Stimulated activated CD4-positive, alpha-beta T cell treated with anti-CD3 and anti-CD28 coated beads, Interleukin-1b, Interleukin-23, amount 100 ng/mL, for 1 hour (primary cell): ENCODE results near the gene LIPE.

Experiments used
- DNase-seq, 2 donors: peaks; one replicate each; pipeline ENCODE4 v3.0.0-alpha.2; 2020; ENCODE audit warnings: low read depth in 2 of 2

LIPE gene

DNA sequence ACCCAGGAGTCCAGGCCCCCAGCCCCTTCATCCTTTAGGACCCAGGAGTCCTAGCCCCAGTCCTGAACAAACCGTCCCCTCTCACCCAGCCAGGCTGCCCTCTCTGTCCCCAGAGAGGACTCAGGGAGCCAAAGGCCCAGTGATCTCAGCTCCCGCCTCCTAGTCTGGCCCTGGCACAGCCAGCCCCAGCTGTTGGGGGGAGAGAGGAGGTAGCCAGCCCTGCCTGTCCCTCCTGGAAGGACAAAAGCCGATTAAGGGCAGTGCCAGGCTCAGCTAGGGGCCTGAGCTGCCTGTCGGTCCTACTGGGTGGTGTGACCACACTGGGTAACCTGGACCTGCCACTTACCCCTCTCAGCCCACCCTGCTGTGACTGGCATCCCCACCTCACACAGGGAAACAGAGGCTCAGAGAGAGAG, 14.5 kb downstream of the LIPE start:
- DNase-seq: no peak

GRCh38 chr19:42412227-42412626, 15.0 kb downstream of the LIPE start:
- DNase-seq: no peak

GRCh38 chr19:42411581-42412178, 15.5 kb downstream of the LIPE start:
- DNase-seq: no peak

- no peak for DNase-seq
Observed at GRCh38 chr19:42410371-42410770, 16.8 kb downstream of the LIPE start.

- no peak for DNase-seq
Observed at GRCh38 chr19:42409477-42409876, 17.7 kb downstream of the LIPE start.

- DNase-seq: no peak
Observed at GRCh38 chr19:42407816-42408175, 19.4 kb downstream of the LIPE start.

- no peak for DNase-seq
Observed at GRCh38 chr19:42407085-42407815, 19.9 kb downstream of the LIPE start.

- no peak for DNase-seq
Observed at GRCh38 chr19:42406111-42406510, 21.1 kb downstream of the LIPE start.

GRCh38 chr19:42403586-42403985, 23.6 kb downstream of the LIPE start:
- DNase-seq: no peak

DNA sequence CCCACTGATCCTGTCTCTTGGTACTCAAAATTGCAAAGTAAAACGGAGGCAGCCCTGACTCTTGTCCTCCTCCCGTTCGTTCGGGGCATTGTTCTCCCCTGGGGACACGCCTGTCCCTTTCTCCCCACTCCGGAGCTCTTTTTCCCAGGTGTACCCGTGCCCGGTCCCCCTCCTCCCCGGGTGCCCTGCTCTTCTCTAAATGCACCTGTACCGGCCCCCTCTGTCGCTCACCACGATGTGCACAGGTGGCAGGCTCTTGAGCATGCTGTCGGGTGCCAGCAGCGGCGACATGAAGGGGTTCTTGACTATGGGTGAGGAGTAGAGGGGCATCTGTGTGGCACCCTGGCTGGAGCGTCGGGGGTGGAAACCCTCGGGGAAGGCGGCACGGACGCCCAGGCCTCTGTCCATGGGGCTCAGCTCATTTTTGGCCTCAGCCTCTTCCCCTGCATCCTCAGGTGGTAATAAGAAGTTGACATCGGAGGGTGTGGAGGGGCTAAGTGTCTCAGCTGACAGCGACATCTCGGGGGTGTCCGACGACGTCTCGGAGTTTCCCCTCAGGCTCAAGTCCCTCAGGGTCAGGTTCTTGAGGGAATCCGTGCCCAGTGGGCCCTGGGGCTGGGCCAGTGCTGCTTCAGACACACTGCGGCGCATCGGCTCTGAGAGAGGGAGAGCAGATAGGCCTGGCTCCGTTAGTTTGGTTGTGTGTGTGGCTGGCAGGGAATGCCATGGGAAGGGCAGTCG, 24.6 kb downstream of the LIPE start:
- DNase-seq: no peak

GRCh38 chr19:42401365-42402303, 25.6 kb downstream of the LIPE start:
- peak; percentile 57 to 72 for DNase-seq

DNA sequence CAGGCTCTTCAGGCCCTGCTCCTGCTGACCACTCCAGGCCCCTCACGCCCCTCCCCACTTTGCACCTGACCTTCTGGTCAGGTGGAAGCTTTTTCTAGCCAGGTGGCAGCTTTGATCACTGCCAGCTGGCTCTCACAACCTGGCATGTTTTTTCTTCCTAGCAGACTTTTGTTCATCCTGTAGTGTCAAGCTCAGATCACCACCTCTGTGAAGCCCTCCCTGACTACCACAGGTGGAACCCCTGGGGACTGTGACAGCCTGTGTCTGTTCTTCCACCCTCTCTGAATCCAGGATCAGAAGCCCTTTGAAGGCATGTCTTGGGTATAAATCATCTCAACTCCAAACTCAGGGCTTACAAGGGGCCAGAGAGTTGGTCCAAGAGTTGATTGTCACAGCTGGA, 26.8 kb downstream of the LIPE start:
- DNase-seq: no peak

DNA sequence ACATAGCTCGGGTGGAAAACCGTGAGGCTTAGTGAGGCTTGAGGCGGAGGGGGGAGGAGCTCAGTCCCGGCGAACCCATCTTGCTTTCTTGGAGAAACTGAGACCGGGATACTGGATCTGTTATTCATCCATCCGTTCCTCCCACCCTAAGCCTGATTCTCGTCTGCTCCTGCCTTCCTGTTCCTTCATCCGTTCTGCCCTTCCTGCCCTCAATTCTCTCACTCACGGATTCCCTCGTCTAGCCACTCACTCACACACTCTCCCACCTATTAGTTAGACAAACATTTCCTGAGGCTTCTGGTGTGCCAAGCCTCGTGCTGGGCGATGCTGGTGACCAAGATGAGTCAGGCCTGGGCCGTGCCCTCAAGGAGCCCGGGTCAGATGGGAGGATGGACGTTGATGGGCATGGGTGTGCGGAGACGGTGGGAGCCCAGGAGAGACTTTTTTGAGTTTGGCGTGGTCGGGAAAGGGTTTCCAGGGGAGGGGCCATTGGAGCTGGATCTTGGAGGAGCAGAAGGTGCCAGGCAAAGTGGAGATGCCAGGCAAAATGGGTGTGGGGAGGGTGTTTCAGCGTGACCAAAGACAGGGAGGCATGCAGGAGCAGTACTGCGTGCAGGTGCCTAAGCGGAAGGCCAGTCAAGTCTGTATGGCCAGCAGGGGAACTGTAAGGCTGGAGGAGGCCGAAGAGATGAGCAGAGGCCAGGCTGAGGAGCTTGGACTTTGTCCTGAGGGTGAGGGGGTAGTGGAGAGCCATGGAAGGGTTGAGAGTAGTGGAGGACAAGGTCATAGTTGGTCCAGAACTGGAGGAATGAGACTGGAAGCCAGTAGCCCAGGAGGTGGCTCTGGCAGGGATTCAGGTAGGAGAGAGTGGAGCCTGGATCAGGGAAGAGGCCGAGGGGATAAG, 29.7 kb downstream of the LIPE start:
- no peak for DNase-seq

DNA sequence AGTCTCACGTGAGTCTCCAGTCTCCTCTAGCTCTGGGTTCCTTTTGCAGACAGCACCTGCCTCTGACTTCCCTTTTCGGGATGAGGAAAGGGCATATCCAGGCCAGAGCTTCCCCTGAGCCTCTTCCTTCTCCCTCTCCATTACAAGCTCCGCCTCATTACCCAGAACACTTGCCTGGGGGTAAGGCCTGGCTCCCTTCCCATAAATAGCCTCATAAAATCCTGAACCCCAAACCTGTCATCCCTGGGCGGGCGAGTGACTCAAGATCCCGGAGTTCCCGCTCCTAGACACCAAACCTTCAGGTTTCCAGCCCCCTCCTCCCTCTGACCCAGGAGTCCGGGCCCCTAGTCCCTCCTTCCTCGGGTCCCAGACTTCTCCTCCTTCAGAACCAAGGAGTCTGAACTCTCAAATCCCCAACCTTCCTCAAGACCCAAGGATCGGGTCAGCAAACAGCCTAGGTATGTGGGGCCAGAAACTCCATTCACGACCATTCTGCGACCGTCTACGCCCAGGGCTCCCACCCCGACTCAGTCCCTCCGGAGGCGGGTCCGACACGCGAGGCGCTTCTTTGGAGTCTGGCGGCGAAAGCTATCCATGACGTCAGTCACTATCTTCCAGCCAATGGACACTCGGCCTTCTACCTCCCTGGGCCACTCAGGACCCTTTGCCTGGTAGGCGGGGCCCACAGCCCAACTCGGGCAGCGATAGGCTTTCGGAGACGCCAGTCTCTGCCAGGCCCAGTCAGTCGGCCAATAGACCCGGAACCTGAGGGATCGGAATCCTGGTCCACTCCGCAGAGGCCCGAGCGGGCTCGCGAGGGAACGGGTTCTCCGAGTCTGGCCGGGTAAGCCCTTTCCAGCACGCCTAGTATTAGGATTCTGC, 30.6 kb downstream of the LIPE start:
- peak; percentile 82 to 89 for DNase-seq

DNA sequence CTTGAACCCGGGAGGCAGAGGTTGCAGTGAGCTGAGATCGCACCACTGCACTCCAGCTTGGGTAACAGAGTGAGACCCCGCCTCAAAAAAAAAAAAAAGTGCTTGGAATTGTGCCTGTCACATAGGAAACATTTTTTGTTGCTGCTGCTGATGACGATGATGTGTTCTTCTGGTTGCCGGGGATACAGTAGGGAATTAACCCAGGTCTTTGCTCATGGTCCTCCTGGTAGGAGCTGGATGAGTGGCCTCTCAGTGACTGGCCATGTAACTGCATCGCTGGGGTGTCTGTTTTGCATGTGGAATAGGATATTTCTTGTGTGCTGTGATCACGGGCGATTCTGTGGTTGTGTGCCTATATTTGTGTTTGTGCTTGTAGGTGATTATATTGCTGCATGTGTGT, 32.4 kb downstream of the LIPE start:
- DNase-seq: no peak

GRCh38 chr19:42392165-42392564, 35.0 kb downstream of the LIPE start:
- no peak for DNase-seq

- no peak for DNase-seq
Observed at GRCh38 chr19:42389899-42390298, 37.3 kb downstream of the LIPE start, which contains the start of gene CNFN. CNFN (minus strand) TSS chr19:42390297; CDS start chr19:42389037, 1,260 bp downstream.

GRCh38 chr19:42388851-42389489, 38.2 kb downstream of the LIPE start:
- no peak for DNase-seq
